ENCODE results near the gene TUBA4A. TPM values are rescaled to one million over a fixed set of nuclear protein-coding genes. Genes with fewer than 3 reads are reported as not detected.

Gene TUBA4A
- total and polyA plus RNA-seq, 9 of the 15 experiments (the other 6 are each of a cell fraction or from before 2014, with no cell fraction given): 25.1 to 174 (median 42.4) TPM

DNA sequence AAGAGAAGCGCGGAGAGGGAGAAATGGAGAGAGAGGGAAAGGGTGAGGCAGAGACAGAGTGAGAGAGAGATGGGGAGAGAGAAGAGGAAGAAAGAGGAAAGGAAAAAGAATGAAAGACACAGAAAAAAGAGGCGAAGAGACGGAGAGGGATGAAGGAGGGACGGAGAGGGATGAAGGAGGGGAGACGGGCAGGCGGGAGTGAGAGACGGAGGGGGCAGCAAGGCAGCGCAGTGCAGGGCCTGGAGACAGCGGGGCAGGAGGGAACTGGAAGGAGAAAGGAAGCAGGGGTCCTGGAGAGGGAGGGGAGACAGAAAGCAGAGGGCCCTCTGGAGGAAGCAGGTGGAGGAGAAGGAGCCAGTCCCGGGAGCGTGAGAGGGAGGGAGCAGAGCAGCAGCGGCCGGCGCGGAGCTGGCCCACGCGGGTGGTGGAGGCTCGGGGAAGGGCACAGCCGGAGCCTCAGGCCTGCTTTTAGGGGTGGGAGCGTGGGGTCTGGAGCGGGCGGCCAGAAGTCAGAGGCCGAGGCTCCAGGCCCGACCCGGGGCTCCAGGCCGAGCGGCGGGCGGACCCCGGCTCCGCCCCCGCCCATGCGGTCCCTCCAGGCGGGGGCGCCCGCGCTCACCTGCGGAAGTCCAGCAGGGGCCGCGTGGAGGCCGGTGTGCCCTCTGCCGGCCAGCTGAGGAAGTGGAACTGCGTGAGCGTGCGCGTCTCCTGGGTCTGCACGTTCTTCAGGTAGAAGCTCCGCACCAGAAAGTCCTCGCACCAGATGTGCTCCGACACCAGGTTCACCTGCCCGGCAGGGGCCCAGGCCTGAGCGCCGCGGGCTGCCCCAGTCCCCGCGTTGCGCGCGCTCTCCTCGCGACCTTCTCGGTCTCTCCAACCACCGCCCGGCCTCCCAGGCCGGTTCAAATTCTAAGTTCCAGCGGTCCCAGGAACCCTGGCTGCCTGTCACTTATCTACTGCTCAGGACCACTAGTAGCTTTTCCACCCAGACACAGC lies 40.9 kb upstream of the TUBA4A start (continued):
- TF ChIP-seq ZNF764 (CRISPR knock-in tag; IDR thresholded peaks at IDR 0.05; ENCODE audit: low read depth): no peak
- no peak for TF ChIP-seq ZC3H8 (IDR thresholded peaks at IDR 0.05)
- TF ChIP-seq, protein P1, sequence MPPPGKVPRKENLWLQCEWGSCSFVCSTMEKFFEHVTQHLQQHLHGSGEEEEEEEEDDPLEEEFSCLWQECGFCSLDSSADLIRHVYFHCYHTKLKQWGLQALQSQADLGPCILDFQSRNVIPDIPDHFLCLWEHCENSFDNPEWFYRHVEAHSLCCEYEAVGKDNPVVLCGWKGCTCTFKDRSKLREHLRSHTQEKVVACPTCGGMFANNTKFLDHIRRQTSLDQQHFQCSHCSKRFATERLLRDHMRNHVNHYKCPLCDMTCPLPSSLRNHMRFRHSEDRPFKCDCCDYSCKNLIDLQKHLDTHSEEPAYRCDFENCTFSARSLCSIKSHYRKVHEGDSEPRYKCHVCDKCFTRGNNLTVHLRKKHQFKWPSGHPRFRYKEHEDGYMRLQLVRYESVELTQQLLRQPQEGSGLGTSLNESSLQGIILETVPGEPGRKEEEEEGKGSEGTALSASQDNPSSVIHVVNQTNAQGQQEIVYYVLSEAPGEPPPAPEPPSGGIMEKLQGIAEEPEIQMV (tag; conservative IDR thresholded peaks at IDR 0.05; ENCODE audit: low read depth): no peak
- TF ChIP-seq, protein P2, sequence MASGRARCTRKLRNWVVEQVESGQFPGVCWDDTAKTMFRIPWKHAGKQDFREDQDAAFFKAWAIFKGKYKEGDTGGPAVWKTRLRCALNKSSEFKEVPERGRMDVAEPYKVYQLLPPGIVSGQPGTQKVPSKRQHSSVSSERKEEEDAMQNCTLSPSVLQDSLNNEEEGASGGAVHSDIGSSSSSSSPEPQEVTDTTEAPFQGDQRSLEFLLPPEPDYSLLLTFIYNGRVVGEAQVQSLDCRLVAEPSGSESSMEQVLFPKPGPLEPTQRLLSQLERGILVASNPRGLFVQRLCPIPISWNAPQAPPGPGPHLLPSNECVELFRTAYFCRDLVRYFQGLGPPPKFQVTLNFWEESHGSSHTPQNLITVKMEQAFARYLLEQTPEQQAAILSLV (tag; IDR thresholded peaks at IDR 0.05): no peak
- no peak for TF ChIP-seq CEBPG (CRISPR knock-in tag; IDR thresholded peaks at IDR 0.05)
- TF ChIP-seq CEBPG (tag; conservative IDR thresholded peaks at IDR 0.05 in 1 of 2, IDR thresholded peaks at IDR 0.05 in 1 of 2): no peak
- TF ChIP-seq, protein P3, sequence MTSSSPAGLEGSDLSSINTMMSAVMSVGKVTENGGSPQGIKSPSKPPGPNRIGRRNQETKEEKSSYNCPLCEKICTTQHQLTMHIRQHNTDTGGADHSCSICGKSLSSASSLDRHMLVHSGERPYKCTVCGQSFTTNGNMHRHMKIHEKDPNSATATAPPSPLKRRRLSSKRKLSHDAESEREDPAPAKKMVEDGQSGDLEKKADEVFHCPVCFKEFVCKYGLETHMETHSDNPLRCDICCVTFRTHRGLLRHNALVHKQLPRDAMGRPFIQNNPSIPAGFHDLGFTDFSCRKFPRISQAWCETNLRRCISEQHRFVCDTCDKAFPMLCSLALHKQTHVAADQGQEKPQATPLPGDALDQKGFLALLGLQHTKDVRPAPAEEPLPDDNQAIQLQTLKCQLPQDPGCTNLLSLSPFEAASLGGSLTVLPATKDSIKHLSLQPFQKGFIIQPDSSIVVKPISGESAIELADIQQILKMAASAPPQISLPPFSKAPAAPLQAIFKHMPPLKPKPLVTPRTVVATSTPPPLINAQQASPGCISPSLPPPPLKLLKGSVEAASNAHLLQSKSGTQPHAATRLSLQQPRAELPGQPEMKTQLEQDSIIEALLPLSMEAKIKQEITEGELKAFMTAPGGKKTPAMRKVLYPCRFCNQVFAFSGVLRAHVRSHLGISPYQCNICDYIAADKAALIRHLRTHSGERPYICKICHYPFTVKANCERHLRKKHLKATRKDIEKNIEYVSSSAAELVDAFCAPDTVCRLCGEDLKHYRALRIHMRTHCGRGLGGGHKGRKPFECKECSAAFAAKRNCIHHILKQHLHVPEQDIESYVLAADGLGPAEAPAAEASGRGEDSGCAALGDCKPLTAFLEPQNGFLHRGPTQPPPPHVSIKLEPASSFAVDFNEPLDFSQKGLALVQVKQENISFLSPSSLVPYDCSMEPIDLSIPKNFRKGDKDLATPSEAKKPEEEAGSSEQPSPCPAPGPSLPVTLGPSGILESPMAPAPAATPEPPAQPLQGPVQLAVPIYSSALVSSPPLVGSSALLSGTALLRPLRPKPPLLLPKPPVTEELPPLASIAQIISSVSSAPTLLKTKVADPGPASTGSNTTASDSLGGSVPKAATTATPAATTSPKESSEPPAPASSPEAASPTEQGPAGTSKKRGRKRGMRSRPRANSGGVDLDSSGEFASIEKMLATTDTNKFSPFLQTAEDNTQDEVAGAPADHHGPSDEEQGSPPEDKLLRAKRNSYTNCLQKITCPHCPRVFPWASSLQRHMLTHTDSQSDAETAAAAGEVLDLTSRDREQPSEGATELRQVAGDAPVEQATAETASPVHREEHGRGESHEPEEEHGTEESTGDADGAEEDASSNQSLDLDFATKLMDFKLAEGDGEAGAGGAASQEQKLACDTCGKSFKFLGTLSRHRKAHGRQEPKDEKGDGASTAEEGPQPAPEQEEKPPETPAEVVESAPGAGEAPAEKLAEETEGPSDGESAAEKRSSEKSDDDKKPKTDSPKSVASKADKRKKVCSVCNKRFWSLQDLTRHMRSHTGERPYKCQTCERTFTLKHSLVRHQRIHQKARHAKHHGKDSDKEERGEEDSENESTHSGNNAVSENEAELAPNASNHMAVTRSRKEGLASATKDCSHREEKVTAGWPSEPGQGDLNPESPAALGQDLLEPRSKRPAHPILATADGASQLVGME (CRISPR knock-in tag; IDR thresholded peaks at IDR 0.05): no peak
- 0 out of 4 replicates have a peak, but pooled peaks of 1 of the 2 experiments have one; percentile 24 for TF ChIP-seq RCOR1 (IDR thresholded peaks at IDR 0.05; ENCODE audit: borderline replicate concordance in 1 of 2, low read depth in 2 of 2, low read length in 2 of 2)
- no peak for TF ChIP-seq ZNF121 (CRISPR knock-in tag; conservative IDR thresholded peaks at IDR 0.05)
- TF ChIP-seq SMAD3 (CRISPR knock-in tag; conservative IDR thresholded peaks at IDR 0.05): no peak
- TF ChIP-seq PHF20 (IDR thresholded peaks at IDR 0.05; ENCODE audit: partially characterized antibody): no peak
- TF ChIP-seq RBM25 (IDR thresholded peaks at IDR 0.05; ENCODE audit: low read depth, low read length, severe bottlenecking): peak; percentile 25
- peak; percentile 71 for TF ChIP-seq FIP1L1 (IDR thresholded peaks at IDR 0.05; ENCODE audit: low read depth, low read length, poor library complexity, severe bottlenecking)
- no peak for TF ChIP-seq ZNF41 (CRISPR knock-in tag; conservative IDR thresholded peaks at IDR 0.05)
- TF ChIP-seq SP1 (CRISPR knock-in tag; IDR thresholded peaks at IDR 0.05): 0 out of 2 replicates have a peak, but pooled peaks have one; percentile 28
- TF ChIP-seq ELF2 (CRISPR knock-in tag; IDR thresholded peaks at IDR 0.05): peak; percentile 88
- no peak for TF ChIP-seq MECOM (CRISPR knock-in tag; IDR thresholded peaks at IDR 0.05)
- TF ChIP-seq ZNF436 (CRISPR knock-in tag; IDR thresholded peaks at IDR 0.05): no peak
- no peak for TF ChIP-seq CAMTA2 (CRISPR knock-in tag; conservative IDR thresholded peaks at IDR 0.05)
- peak in 1 of 2 experiments; percentile 80; a peak in 2 of 4 replicates for TF ChIP-seq TEAD1 (CRISPR knock-in tag; IDR thresholded peaks at IDR 0.05)
